Measurements from ENCODE around the gene CYP19A1.

The CYP19A1 gene

DNA sequence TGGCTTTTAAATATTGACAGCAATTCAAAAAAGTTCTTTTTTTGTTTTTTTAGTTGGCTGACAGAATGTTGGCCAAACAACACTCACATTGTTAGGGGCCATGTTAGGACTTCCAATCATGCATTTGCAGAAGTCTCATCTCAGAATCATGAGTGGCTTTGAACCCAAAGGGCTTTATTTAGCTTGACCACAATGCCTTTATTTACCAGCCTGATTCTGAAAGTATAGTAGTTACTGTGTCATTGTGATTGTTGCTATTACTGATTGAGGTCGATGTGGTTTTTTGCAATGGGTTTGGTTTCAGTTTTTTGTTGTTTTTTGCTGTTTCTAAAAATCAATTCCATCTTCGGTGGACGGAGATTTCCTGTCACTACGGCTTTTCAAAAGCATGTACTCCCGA, 10.3 kb upstream of the CYP19A1 start:
- DNase-seq: no peak
- no peaks in the 10 kb centered on the region for H3K36me3 Mint-ChIP-seq
- no peaks in the 10 kb centered on the region for H3K9me3 Mint-ChIP-seq
- H3K27me3 Mint-ChIP-seq: peaks cover 16% of the 10 kb centered on the region
- CTCF ChIA-PET: no interaction called here
- H3K27ac Mint-ChIP-seq: no peak overlapping the region
- no peak overlapping the region for H3K4me3 Mint-ChIP-seq
- no peaks in the 10 kb centered on the region for H3K4me1 Mint-ChIP-seq

- no peaks in the 10 kb centered on the region for H3K4me1 Mint-ChIP-seq
- no peak for DNase-seq
- peaks cover 25% of the 10 kb centered on the region for H3K27me3 Mint-ChIP-seq
- CTCF ChIA-PET: no interaction called here
- H3K27ac Mint-ChIP-seq: no peak overlapping the region
- H3K9me3 Mint-ChIP-seq: no peaks in the 10 kb centered on the region
- H3K4me3 Mint-ChIP-seq: no peak overlapping the region
- no peaks in the 10 kb centered on the region for H3K36me3 Mint-ChIP-seq
Measured at GRCh38 chr15:51346136-51346535, 7.7 kb upstream of the CYP19A1 start.

DNA sequence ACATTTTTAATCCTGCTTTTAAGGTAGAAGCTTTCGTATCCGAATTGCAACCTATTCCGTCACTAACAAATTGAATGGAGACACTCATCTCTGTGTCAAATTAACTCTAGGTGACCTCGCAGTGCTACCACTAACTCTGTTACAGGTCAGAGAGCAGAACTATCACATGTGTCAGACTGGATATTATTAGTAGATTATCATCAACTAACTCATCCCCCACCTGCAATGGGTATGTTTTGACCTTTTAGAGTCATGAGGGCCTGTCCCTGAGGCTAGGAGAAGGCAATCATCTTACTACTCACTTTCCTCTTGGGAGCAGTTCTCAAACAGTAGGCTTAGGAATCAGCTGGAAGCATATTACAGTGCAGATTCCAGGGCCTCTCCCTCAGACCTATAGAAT, 5.1 kb upstream of the CYP19A1 start:
- no peak overlapping the region for H3K4me3 Mint-ChIP-seq
- H3K27me3 Mint-ChIP-seq: peaks cover 40% of the 10 kb centered on the region
- no peak overlapping the region for H3K27ac Mint-ChIP-seq
- CTCF ChIA-PET: no interaction called here
- H3K36me3 Mint-ChIP-seq: no peaks in the 10 kb centered on the region
- no peak for DNase-seq
- H3K9me3 Mint-ChIP-seq: no peaks in the 10 kb centered on the region
- H3K4me1 Mint-ChIP-seq: no peaks in the 10 kb centered on the region

DNA sequence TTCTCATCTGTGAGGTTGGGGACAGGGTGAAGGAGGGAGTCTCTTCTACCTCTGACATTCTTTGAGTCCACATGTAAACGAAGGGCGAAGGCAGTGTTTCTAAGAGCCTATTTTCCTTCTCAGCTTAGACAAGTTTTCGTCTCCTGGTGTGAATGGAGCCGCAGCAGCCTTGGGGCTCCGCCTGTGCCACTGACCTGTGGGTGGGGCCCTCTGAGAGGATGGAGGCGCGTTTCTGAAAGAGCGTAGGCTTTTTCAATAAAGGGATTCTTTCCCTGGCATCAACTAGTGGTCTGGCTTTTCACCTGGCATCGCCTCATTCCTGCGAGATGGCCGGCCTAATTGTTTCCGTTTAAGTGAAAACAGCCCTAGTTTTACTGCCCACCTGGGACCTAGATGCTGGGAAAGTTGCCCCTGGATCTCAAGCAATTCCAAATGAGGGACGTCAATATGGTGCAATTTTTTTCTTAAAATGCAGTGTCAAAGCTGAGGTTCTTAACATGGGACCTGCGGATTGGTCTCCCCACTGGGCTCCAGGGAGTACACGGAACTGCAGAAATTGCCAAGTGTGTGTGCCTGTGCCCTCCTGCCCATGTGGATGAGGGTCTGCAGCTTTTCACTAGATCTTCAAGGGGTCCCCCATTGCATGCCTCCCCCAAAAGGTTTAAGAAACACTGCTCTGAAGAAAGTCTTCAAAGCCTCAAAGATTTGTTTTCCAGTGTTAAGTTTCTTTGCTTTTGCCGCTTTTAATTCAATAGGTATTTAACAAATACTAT, 4.0 kb upstream of the CYP19A1 start:
- DNase-seq: no peak
- Mint-ChIP-seq H3K4me1 (no peaks in the 10 kb centered on the region), H3K4me3 (no peak overlapping the region), H3K9me3 (no peaks in the 10 kb centered on the region), H3K27me3 (peaks cover 40% of the 10 kb centered on the region), H3K36me3 (no peaks in the 10 kb centered on the region), H3K27ac (no peak overlapping the region)
- CTCF ChIA-PET: no interaction called here

- no peaks in the 10 kb centered on the region for H3K4me1 Mint-ChIP-seq
- no peak within 1 kb of the TSS for H3K4me3 Mint-ChIP-seq
- no peak within 1 kb of the TSS for H3K27ac Mint-ChIP-seq
- H3K27me3 Mint-ChIP-seq: peaks cover 40% of the 10 kb centered on the region
- H3K9me3 Mint-ChIP-seq: no peaks in the 10 kb centered on the region
- H3K36me3 Mint-ChIP-seq: no peaks in the 10 kb centered on the region
- DNase-seq: no peak
- CTCF ChIA-PET: no interaction called here
Measured at GRCh38 chr15:51341366-51342226, 3.2 kb upstream of the CYP19A1 start, which contains the start of gene GLDN. Gene GLDN, plus strand, starts transcription at chr15:51341655. Its CDS starts 30 bp downstream, at chr15:51341685.

DNA sequence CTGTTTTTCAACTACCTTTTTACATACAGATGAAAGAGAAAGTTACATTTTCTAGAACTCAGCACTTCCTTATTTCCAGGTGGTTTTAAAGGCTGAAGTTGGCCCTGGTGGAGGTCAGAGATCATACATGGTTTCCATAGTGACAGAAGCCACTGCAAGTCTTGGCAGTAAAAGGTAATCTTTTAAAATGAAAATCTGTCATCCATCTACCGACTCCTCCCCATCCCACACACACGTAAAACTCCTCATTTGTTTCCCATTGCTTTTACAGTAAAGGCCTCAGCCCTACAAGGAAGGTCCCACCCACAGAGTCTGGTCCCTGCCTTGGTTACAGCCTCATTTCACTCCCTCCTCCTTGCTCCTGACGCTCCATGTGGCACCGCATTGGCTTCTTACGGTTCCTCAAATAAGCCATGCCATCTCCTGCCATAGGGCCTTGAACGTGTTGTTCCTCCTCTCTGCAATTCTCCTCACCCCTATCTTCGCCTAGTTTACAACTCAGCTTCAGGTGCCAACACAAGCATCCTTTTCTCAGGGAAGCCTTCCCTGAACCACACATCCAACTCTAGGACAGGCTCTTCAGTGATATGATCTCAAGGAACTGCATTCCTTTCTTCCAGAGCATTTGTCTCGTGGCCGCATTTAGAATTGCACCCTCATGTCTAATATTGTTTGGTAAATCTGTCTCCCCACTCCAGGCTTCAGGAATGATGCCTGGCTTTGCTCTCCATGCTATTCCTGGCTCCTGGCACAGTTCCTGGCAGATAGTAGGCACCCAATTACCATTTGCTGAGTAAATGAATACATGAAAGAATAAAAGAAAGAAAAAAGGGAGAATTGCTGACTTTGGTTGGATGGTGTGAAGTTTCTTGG, 2.6 kb downstream of the CYP19A1 start:
- H3K36me3 Mint-ChIP-seq: no peaks in the 10 kb centered on the region
- peaks cover 25% of the 10 kb centered on the region for H3K27me3 Mint-ChIP-seq
- CTCF ChIA-PET: no interaction called here
- no peak overlapping the region for H3K27ac Mint-ChIP-seq
- no peaks in the 10 kb centered on the region for H3K4me1 Mint-ChIP-seq
- H3K4me3 Mint-ChIP-seq: no peak overlapping the region
- H3K9me3 Mint-ChIP-seq: no peaks in the 10 kb centered on the region
- no peak for DNase-seq

GRCh38 chr15:51335087-51335486, 3.3 kb downstream of the CYP19A1 start:
- CTCF ChIA-PET: no interaction called here
- Mint-ChIP-seq H3K27me3 (peaks cover 18% of the 10 kb centered on the region), H3K27ac (no peak overlapping the region), H3K9me3 (no peaks in the 10 kb centered on the region), H3K4me3 (no peak overlapping the region), H3K4me1 (no peaks in the 10 kb centered on the region), H3K36me3 (no peaks in the 10 kb centered on the region)
- DNase-seq: no peak

DNA sequence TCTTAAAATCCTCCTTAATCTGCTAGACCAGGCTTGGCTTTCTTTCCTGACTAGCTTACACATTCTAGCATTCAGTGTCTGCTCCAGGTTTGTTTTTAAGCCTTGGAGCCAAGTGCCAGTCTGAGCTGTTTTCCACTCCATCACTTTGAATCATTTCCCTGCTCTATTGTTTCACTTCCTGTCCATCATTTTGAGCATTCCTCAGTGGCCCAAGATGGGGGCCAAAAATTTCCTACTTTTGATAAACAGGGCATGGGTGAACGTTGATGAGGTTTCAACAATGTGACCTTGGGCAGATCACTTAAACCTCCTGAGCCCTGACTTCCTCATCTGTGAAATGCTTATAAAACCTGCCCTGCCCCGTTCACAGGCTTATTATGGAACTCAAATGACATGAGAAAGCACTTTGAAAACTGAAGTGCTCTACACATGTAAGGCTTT, 4.4 kb downstream of the CYP19A1 start:
- Mint-ChIP-seq H3K27ac (no peak overlapping the region), H3K36me3 (no peaks in the 10 kb centered on the region), H3K9me3 (no peaks in the 10 kb centered on the region), H3K27me3 (peaks cover 9% of the 10 kb centered on the region), H3K4me3 (no peak overlapping the region), H3K4me1 (no peaks in the 10 kb centered on the region)
- CTCF ChIA-PET: no interaction called here
- DNase-seq: no peak

DNA sequence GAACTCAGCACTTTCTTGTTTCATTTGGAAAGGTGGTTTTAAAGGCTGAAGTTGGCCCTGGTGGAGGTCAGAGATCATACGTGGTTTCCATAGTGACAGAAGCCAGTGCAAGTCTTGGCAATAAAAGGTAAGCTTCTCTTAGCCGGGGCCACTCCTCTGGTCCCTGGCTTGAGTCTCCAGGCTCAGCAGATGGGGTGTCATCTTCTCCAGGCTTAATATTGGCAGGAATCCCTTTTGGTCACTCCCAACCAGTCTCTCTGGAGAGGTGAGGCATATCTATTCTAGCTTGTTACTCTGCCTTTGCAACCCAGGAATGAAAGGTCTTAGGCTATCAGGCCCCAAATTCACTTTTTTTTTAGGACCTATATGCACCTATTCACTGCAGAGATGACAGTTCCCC, 4.8 kb downstream of the CYP19A1 start:
- Mint-ChIP-seq H3K36me3 (no peaks in the 10 kb centered on the region), H3K27ac (no peak overlapping the region), H3K4me1 (no peaks in the 10 kb centered on the region), H3K27me3 (peaks cover 9% of the 10 kb centered on the region), H3K4me3 (no peak overlapping the region), H3K9me3 (no peaks in the 10 kb centered on the region)
- CTCF ChIA-PET: interaction anchor here (0.6 kb wide), 1 partner anchor 23 kb away, joined by 3 read pairs; no protein-coding TSS in a partner anchor
- no peak for DNase-seq

DNA sequence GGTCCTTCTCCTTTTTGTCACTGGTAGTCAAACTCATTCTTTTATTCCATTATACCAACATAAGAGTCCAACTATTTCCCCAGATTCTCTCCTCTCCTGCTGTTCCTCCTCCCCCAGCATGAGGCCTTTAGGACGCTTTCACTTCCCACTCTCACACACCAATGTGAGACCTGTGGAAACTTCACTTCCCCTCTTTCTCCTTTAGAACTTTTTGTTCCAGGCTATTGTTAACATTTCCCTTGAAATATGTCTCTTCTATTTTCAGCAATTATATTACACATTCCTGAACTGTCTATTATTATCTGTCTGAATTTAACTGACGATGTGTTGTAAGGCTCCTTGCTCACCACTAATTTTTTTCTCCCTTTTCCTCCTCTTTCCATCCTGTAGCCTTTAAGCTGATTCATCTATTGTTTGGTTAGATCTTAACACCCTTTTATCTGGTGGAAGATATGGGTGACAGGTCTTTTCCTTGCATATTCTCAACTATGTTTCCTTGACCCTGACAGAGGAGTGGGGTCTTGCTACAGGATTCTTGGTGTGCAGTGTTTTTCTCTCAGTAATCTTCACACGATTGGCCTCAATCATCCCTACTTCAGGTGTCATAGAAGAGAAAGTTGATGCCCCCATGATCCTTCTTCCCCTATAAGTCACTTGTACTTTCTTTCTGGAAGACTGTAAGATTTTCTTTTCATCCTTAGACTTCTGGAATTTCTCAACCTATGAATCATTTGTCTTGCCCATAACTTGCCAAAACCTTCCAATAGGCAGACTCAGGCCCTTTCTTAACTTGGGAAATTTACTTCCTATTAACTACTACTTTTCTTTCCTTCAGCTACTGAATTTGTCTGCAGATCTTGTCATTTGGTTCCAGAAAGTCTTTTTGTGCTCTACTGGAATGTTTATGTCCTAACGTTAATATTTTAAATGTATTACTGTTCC, 5.9 kb downstream of the CYP19A1 start:
- Mint-ChIP-seq H3K27ac (no peak overlapping the region), H3K9me3 (no peaks in the 10 kb centered on the region), H3K36me3 (no peaks in the 10 kb centered on the region), H3K4me3 (no peak overlapping the region), H3K27me3 (peaks cover 10% of the 10 kb centered on the region), H3K4me1 (no peaks in the 10 kb centered on the region)
- CTCF ChIA-PET: no interaction called here
- DNase-seq: no peak

- peaks cover 10% of the 10 kb centered on the region for H3K27me3 Mint-ChIP-seq
- no peaks in the 10 kb centered on the region for H3K4me1 Mint-ChIP-seq
- H3K4me3 Mint-ChIP-seq: no peak overlapping the region
- no peaks in the 10 kb centered on the region for H3K9me3 Mint-ChIP-seq
- DNase-seq: no peak
- no peaks in the 10 kb centered on the region for H3K36me3 Mint-ChIP-seq
- H3K27ac Mint-ChIP-seq: no peak overlapping the region
- CTCF ChIA-PET: no interaction called here
Measured at GRCh38 chr15:51331141-51331540, 7.3 kb downstream of the CYP19A1 start.

GRCh38 chr15:51328926-51329325, 9.5 kb downstream of the CYP19A1 start:
- Mint-ChIP-seq H3K27ac (no peak overlapping the region), H3K36me3 (no peaks in the 10 kb centered on the region), H3K4me3 (no peak overlapping the region), H3K9me3 (no peaks in the 10 kb centered on the region), H3K4me1 (no peaks in the 10 kb centered on the region), H3K27me3 (peaks cover 4% of the 10 kb centered on the region)
- DNase-seq: no peak
- CTCF ChIA-PET: no interaction called here

DNA sequence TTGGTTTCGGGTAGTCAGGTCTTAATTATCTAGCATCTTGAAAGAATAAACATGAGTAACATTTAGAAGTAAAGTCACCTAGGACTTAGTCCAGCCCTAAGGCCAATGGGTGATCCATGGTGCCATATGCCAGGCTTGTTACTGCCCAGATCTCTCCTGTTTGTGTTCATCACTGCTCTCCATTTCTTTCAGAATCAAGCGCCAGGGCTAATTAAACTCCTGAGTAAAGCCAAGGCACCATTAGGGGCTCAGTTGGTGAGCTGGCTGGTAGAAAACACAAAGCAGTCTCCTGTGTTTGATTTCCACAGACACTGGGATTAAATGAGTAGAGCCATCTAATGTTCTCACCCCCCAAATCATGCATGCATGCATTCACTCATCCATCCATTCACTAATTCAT, 11.3 kb downstream of the CYP19A1 start:
- CTCF ChIA-PET: no interaction called here
- no peak overlapping the region for H3K4me3 Mint-ChIP-seq
- peaks cover 4% of the 10 kb centered on the region for H3K27me3 Mint-ChIP-seq
- no peak for DNase-seq
- no peaks in the 10 kb centered on the region for H3K9me3 Mint-ChIP-seq
- H3K36me3 Mint-ChIP-seq: no peaks in the 10 kb centered on the region
- no peaks in the 10 kb centered on the region for H3K4me1 Mint-ChIP-seq
- H3K27ac Mint-ChIP-seq: no peak overlapping the region
